ENCODE results near the gene LGALS9. TPM values are rescaled to one million over a fixed set of nuclear protein-coding genes. Genes with fewer than 3 reads are reported as not detected.
A peak's percentile ranks its signal among the peaks of the same experiment; 100 is the strongest.

LGALS9 gene
- total and polyA plus RNA-seq, 4 donors: 19.8 to 228 (median 116) TPM

- no peak for TF ChIP-seq CTCF (IDR thresholded peaks at IDR 0.05; ENCODE audit: control extremely low read depth, extremely low read depth)
- H3K27ac ChIP-seq (ENCODE audit: low read depth in 1 of 2, low read length in 1 of 2): no peak overlapping the region
- DNase-seq: no peak
- peaks cover 0 to 52% (median 23%) of the 10 kb centered on the region in 4 donors for H3K36me3 ChIP-seq (ENCODE audit: control insufficient read depth in 4 of 4, insufficient read depth in 4 of 4, low read length in 4 of 4)
- no peak overlapping the region for H3K9ac ChIP-seq (ENCODE audit: insufficient read depth in 1 of 2, low read length in 2 of 2)
- no peak overlapping the region for H3K4me3 ChIP-seq
- H3K27me3 ChIP-seq (ENCODE audit: control insufficient read depth in 3 of 3, insufficient read depth in 3 of 3, low read length in 2 of 3): no peaks in the 10 kb centered on the region
- 90 to 91% methylated on average over 16 of the region's 16 CpGs for WGBS, 2 donors
- no peaks in the 10 kb centered on the region for H3K4me1 ChIP-seq (ENCODE audit: control insufficient read depth in 5 of 5, insufficient read depth in 5 of 5, low read length in 5 of 5)
- H3K9me3 ChIP-seq (ENCODE audit: control insufficient read depth in 4 of 4, insufficient read depth in 3 of 4, low read length in 3 of 4): no peaks in the 10 kb centered on the region
- ATAC-seq (ENCODE audit: insufficient read depth, low FRiP score): no peak
Observed at GRCh38 chr17:27607521-27608091, 23.4 kb upstream of the LGALS9 start.

GRCh38 chr17:27608328-27609230, 22.4 kb upstream of the LGALS9 start:
- no peak for ATAC-seq (ENCODE audit: insufficient read depth, low FRiP score)
- H3K4me3 ChIP-seq: no peak overlapping the region
- DNase-seq: no peak
- TF ChIP-seq CTCF (IDR thresholded peaks at IDR 0.05; ENCODE audit: control extremely low read depth, extremely low read depth): no peak
- no peaks in the 10 kb centered on the region for H3K4me1 ChIP-seq (ENCODE audit: control insufficient read depth in 5 of 5, insufficient read depth in 5 of 5, low read length in 5 of 5)
- H3K27ac ChIP-seq (ENCODE audit: low read depth in 1 of 2, low read length in 1 of 2): no peak overlapping the region
- no peak overlapping the region for H3K9ac ChIP-seq (ENCODE audit: insufficient read depth in 1 of 2, low read length in 2 of 2)
- H3K9me3 ChIP-seq (ENCODE audit: control insufficient read depth in 4 of 4, insufficient read depth in 3 of 4, low read length in 3 of 4): no peaks in the 10 kb centered on the region
- H3K36me3 ChIP-seq (ENCODE audit: control insufficient read depth in 4 of 4, insufficient read depth in 4 of 4, low read length in 4 of 4): peaks cover 0 to 59% (median 25%) of the 10 kb centered on the region in 4 donors
- no peaks in the 10 kb centered on the region for H3K27me3 ChIP-seq (ENCODE audit: control insufficient read depth in 3 of 3, insufficient read depth in 3 of 3, low read length in 2 of 3)
- 95 to 99% methylated on average over 11 of the region's 11 CpGs for WGBS, 2 donors

- Histone ChIP-seq H3K4me1 (ENCODE audit: control insufficient read depth in 5 of 5, insufficient read depth in 5 of 5, low read length in 5 of 5) (no peaks in the 10 kb centered on the region), H3K9me3 (ENCODE audit: control insufficient read depth in 4 of 4, insufficient read depth in 3 of 4, low read length in 3 of 4) (no peaks in the 10 kb centered on the region), H3K27me3 (ENCODE audit: control insufficient read depth in 3 of 3, insufficient read depth in 3 of 3, low read length in 2 of 3) (no peaks in the 10 kb centered on the region), H3K4me3 (no peak overlapping the region), H3K9ac (ENCODE audit: insufficient read depth in 1 of 2, low read length in 2 of 2) (no peak overlapping the region), H3K36me3 (ENCODE audit: control insufficient read depth in 4 of 4, insufficient read depth in 4 of 4, low read length in 4 of 4) (peaks cover 0 to 52% (median 20%) of the 10 kb centered on the region in 4 donors), H3K27ac (ENCODE audit: low read depth in 1 of 2, low read length in 1 of 2) (no peak overlapping the region)
- TF ChIP-seq CTCF (IDR thresholded peaks at IDR 0.05; ENCODE audit: control extremely low read depth, extremely low read depth): peak; percentile 6
- peak; percentile 31 to 61 (median 48) for DNase-seq
- WGBS, 2 donors: 79 to 87% methylated on average over 11 of the region's 11 CpGs
- ATAC-seq (ENCODE audit: insufficient read depth, low FRiP score): no peak
Observed at GRCh38 chr17:27609611-27610303, 21.2 kb upstream of the LGALS9 start.

All from lung (tissue), 12 donors.